Measurements from ENCODE around the gene SYCN. TPM values are rescaled to one million over a fixed set of nuclear protein-coding genes. Genes with fewer than 3 reads are reported as not detected.

SYCN gene
- total RNA-seq, 6 donors from 2014 or later, result 0.83 to 1.3 TPM; not detected in 4

GRCh38 chr19:39200803-39201115 lies 3.3 kb downstream of the SYCN start:
- no peak for ATAC-seq (ENCODE audit: low FRiP score in 2 of 2)
- no peak for DNase-seq
- Histone ChIP-seq H3K4me1 (peaks cover 4 to 25% (median 16%) of the 10 kb centered on the region in 4 donors), H3K4me3 (no peak overlapping the region), H3K27me3 (peaks cover 0 to 27% (median 13%) of the 10 kb centered on the region in 4 donors), H3K9me3 (no peaks in the 10 kb centered on the region), H3K36me3 (no peaks in the 10 kb centered on the region), H3K27ac (no peak overlapping the region)
- 74 to 90% methylated on average over 3 of the region's 3 CpGs for WGBS, 2 donors
- TF ChIP-seq POLR2AphosphoS5 (IDR thresholded peaks at IDR 0.05), result no peak

DNA sequence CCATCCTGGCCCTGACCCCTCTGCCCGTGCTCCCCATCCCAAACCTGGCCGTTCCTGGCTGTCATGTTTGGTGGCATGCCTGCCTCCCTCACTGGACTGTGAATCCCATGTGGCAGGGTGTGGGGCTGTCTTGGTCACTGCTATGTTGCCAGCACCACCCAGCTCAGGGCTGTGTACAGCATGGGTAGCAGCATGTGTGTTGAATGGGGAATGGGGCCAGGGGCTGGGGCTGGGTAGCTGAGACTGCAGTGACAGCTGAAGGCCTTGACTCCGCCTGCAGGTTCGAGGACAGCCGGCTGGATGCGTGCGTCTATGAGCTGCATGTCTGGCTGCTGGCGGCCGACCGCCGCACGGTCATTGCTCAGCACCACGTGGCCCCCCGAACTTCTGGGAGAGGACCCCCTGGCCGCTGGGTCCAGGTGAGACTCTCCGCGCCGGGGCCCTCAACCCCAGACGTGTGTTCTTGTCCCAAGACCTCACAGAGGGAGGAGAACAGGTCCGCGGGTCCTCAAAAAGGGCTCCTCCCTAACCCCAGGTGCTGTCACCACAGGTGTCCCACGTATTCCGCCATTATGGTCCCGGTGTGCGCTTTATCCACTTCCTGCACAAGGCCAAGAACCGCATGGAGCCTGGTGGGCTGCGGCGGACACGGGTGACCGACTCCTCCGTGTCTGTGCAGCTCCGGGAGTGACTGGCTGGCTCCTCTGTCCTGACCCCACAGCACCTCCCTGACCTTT lies 3.8 kb downstream of the SYCN start:
- TF ChIP-seq EP300 (IDR thresholded peaks at IDR 0.05), result no peak
- TF ChIP-seq, protein P1, sequence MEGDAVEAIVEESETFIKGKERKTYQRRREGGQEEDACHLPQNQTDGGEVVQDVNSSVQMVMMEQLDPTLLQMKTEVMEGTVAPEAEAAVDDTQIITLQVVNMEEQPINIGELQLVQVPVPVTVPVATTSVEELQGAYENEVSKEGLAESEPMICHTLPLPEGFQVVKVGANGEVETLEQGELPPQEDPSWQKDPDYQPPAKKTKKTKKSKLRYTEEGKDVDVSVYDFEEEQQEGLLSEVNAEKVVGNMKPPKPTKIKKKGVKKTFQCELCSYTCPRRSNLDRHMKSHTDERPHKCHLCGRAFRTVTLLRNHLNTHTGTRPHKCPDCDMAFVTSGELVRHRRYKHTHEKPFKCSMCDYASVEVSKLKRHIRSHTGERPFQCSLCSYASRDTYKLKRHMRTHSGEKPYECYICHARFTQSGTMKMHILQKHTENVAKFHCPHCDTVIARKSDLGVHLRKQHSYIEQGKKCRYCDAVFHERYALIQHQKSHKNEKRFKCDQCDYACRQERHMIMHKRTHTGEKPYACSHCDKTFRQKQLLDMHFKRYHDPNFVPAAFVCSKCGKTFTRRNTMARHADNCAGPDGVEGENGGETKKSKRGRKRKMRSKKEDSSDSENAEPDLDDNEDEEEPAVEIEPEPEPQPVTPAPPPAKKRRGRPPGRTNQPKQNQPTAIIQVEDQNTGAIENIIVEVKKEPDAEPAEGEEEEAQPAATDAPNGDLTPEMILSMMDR (IDR thresholded peaks at IDR 0.05), result no peak
- TF ChIP-seq POLR2AphosphoS5 (IDR thresholded peaks at IDR 0.05), result no peak
- TF ChIP-seq POLR2A (IDR thresholded peaks at IDR 0.05), result no peak
- Histone ChIP-seq H3K4me3 (no peak overlapping the region), H3K27me3 (peaks cover 0 to 27% (median 13%) of the 10 kb centered on the region in 4 donors), H3K9me3 (no peaks in the 10 kb centered on the region), H3K27ac (no peak overlapping the region), H3K4me1 (peaks cover 4 to 28% (median 15%) of the 10 kb centered on the region in 4 donors), H3K36me3 (no peaks in the 10 kb centered on the region)
- ATAC-seq (ENCODE audit: low FRiP score in 2 of 2) (no peak), DNase-seq (peak in 1 of 2 donors; percentile 81)
- WGBS, 2 donors, result 90 to 91% methylated on average over 21 to 24 of the region's 32 CpGs

- Histone ChIP-seq H3K9me3 (no peaks in the 10 kb centered on the region), H3K27ac (no peak overlapping the region), H3K27me3 (peaks cover 0 to 26% (median 12%) of the 10 kb centered on the region in 4 donors), H3K4me3 (no peak overlapping the region), H3K36me3 (no peaks in the 10 kb centered on the region), H3K4me1 (peaks cover 4 to 25% (median 12%) of the 10 kb centered on the region in 4 donors)
- ATAC-seq (ENCODE audit: low FRiP score in 2 of 2) (peak in 1 of 2 donors; percentile 60), DNase-seq (no peak)
- 38 to 61% methylated on average over 6 to 11 of the region's 11 CpGs for WGBS, 2 donors
- TF ChIP-seq POLR2A (IDR thresholded peaks at IDR 0.05) (no peak), EP300 (IDR thresholded peaks at IDR 0.05) (no peak), POLR2AphosphoS5 (IDR thresholded peaks at IDR 0.05) (no peak)
- TF ChIP-seq, protein P1 (IDR thresholded peaks at IDR 0.05), result no peak
These were observed 5.0 kb downstream of the SYCN start for GRCh38 chr19:39199025-39199424.

- H3K27ac ChIP-seq, result no peak overlapping the region
- no peaks in the 10 kb centered on the region for H3K36me3 ChIP-seq
- DNase-seq (no peak), ATAC-seq (ENCODE audit: low FRiP score in 2 of 2) (no peak)
- peaks cover 0 to 26% (median 6%) of the 10 kb centered on the region in 4 donors for H3K27me3 ChIP-seq
- 49 to 51% methylated on average over 3 to 5 of the region's 5 CpGs for WGBS, 2 donors
- peaks cover 4 to 21% (median 11%) of the 10 kb centered on the region in 4 donors for H3K4me1 ChIP-seq
- no peak for TF ChIP-seq POLR2A (IDR thresholded peaks at IDR 0.05)
- no peak overlapping the region for H3K4me3 ChIP-seq
- H3K9me3 ChIP-seq, result no peaks in the 10 kb centered on the region
These were observed 6.3 kb downstream of the SYCN start for GRCh38 chr19:39197808-39198207.

DNA sequence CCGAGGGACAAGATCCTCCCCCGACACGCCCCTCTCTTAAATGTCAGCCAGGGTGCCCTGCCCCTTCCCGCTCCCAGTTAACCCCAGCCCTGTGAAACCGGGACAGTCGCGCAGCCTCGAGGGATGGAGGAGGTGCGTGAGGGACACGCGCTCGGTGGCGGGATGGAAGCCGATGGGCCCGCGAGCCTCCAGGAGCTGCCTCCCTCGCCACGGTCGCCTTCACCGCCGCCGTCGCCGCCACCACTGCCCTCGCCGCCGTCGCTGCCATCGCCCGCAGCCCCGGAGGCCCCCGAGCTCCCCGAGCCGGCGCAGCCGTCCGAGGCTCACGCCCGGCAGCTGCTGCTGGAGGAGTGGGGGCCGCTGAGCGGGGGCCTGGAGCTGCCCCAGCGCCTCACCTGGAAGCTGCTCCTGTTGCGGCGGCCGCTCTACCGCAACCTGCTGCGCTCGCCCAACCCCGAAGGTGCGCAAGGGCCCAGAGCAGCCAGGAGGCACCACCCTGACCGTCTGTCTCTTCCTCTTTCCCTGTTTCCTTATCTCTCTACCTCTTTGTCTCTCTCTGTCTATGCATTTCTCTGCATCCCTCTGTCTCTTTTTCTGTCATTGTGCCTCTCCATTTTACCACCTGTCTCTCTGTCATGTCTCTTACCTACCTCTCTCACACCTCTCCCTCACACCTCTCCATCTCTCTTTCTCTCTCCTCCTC lies 7.1 kb downstream of the SYCN start, which contains the start of gene NCCRP1:
NCCRP1 (plus strand) TSS at position 105 of the 703 bp plus-strand sequence; CDS start at position 124, 19 bp downstream.
- TF ChIP-seq POLR2AphosphoS5 (IDR thresholded peaks at IDR 0.05), result no peak
- TF ChIP-seq POLR2A (IDR thresholded peaks at IDR 0.05), result no peak
- TF ChIP-seq, protein P1 (IDR thresholded peaks at IDR 0.05), result no peak
- TF ChIP-seq EP300 (IDR thresholded peaks at IDR 0.05), result no peak
- Histone ChIP-seq H3K36me3 (no peaks in the 10 kb centered on the region), H3K9me3 (no peaks in the 10 kb centered on the region), H3K27me3 (peaks cover 0 to 26% (median 5%) of the 10 kb centered on the region in 4 donors), H3K27ac (no peak within 1 kb of the TSS), H3K4me1 (peaks cover 4 to 21% (median 11%) of the 10 kb centered on the region in 4 donors), H3K4me3 (peak within 1 kb of the TSS in 2 of 4 donors; percentile 4 to 17)
- ATAC-seq (ENCODE audit: low FRiP score in 2 of 2), result no peak
- 4 to 7% methylated on average over 28 to 49 of the region's 51 CpGs for WGBS, 2 donors
- peak in 1 of 2 donors; percentile 83 for DNase-seq

Data from upper lobe of left lung (tissue), 6 donors.